Thyroid gland (tissue), 4 donors: Measurements from ENCODE around the gene TTC31.
"Not testable (repeated sequence)": the region's sequence is repeated elsewhere in the genome, so short reads cannot be mapped to it uniquely, and the experiment has no call there.

Experiments used
- CTCF ChIP-seq, 6 experiments: fragments of 200-600 bp in 3 of 6; fragments of 450-650 bp in 3 of 6; sonication (generic) in 3 of 6; IDR thresholded peaks; one replicate each; pipeline ENCODE4 v1.5.1; 2016 to 2019; ENCODE audit warnings: antibody characterized with exemption in 6 of 6, mild to moderate bottlenecking in 2 of 6, inconsistent platforms in 1 of 6, moderate library complexity in 1 of 6
- POLR2A ChIP-seq, 2 donors: fragments of 450-650 bp; IDR thresholded peaks; one replicate each; pipeline ENCODE4 v1.6.1; 2017; ENCODE audit warnings: antibody characterized with exemption in 2 of 2, mild to moderate bottlenecking in 2 of 2, moderate library complexity in 1 of 2

GRCh38 chr2:74470742-74471141 is 12.1 kb upstream of the TTC31 start:
- TF ChIP-seq POLR2A, CTCF (IDR thresholded peaks at IDR 0.05): not testable (repeated sequence)
